Lower leg skin (tissue), 3 donors: Measurements from ENCODE around the gene MSRB3.

ENCODE experiments used
- CTCF ChIP-seq, 3 donors: fragments of 450-650 bp; IDR thresholded peaks; one replicate each; pipeline ENCODE4 v1.5.1; 2016; ENCODE audit warnings: antibody characterized with exemption in 3 of 3, mild to moderate bottlenecking in 3 of 3, moderate library complexity in 2 of 3
- POLR2A ChIP-seq, 2 donors: fragments of 450-650 bp; IDR thresholded peaks; one replicate each; pipeline ENCODE4 v1.6.1; 2016 to 2017; ENCODE audit warnings: antibody characterized with exemption in 2 of 2, mild to moderate bottlenecking in 1 of 2, moderate library complexity in 1 of 2

- TF ChIP-seq CTCF (IDR thresholded peaks at IDR 0.05) (no peak), POLR2A (IDR thresholded peaks at IDR 0.05) (no peak)
These were observed 89.6 kb downstream of the MSRB3 start for GRCh38 chr12:65368055-65368454.
